Liver (tissue), 9 donors: ENCODE data around the gene ZNF860. TPM values are rescaled to one million over a fixed set of nuclear protein-coding genes. Genes with fewer than 3 reads are reported as not detected.

ENCODE experiments used
- DNase-seq: peaks from one replicate; pipeline ENCODE4 v3.0.0-alpha.2; 2017; ENCODE audit warnings: low spot score
- H3K27ac ChIP-seq, 2 donors: one replicate each; pipeline ENCODE4 v1.7.0; 2013; ENCODE audit warnings: inconsistent platforms in 2 of 2, low read length in 2 of 2, control low read depth in 1 of 2, low read depth in 1 of 2, mild to moderate bottlenecking in 1 of 2
- H3K27me3 ChIP-seq, 4 donors: one replicate each; pipeline versions ENCODE4 v1.6.1 to v1.7.0; 2013; ENCODE audit warnings: low read length in 3 of 4, inconsistent platforms in 1 of 4, mild to moderate bottlenecking in 1 of 4, moderate library complexity in 1 of 4; ENCODE audit not compliant: control insufficient read depth in 4 of 4, insufficient read depth in 4 of 4
- H3K36me3 ChIP-seq, 4 donors: one replicate each; pipeline versions ENCODE4 v1.6.1 to v1.7.0; 2013; ENCODE audit warnings: low read length in 3 of 4, mild to moderate bottlenecking in 3 of 4, low read depth in 1 of 4, moderate library complexity in 1 of 4; ENCODE audit not compliant: control insufficient read depth in 4 of 4, insufficient read depth in 3 of 4
- H3K4me1 ChIP-seq, 4 donors: one replicate each; pipeline versions ENCODE4 v1.6.1 to v1.7.0; 2013; ENCODE audit warnings: low read length in 3 of 4, mild to moderate bottlenecking in 3 of 4, moderate library complexity in 1 of 4; ENCODE audit not compliant: control insufficient read depth in 4 of 4, insufficient read depth in 4 of 4
- H3K4me3 ChIP-seq, 3 donors: one replicate each; pipeline versions ENCODE4 v1.6.1 to v1.7.0; 2013; ENCODE audit warnings: low read length in 3 of 3, control low read depth in 1 of 3, low read depth in 1 of 3, mild to moderate bottlenecking in 1 of 3
- H3K9ac ChIP-seq, 2 donors: one replicate each; pipeline ENCODE4 v1.7.0; 2013; ENCODE audit warnings: low read length in 2 of 2, mild to moderate bottlenecking in 2 of 2, moderate library complexity in 2 of 2, control low read depth in 1 of 2, low read depth in 1 of 2
- H3K9me3 ChIP-seq, 4 donors: one replicate each; pipeline versions ENCODE4 v1.6.1 to v1.7.0; 2013; ENCODE audit warnings: low read length in 3 of 4; ENCODE audit not compliant: control insufficient read depth in 4 of 4
- ATF3 ChIP-seq: IDR thresholded peaks from 2 replicates; pipeline ENCODE4 v1.6.1; 2016; ENCODE audit warnings: antibody characterized with exemption
- EGR1 ChIP-seq, 2 donors: IDR thresholded peaks; 2 replicates each; pipeline ENCODE4 v1.6.1; 2016 to 2018; ENCODE audit warnings: antibody characterized with exemption in 2 of 2, low read depth in 2 of 2
- FOXA1 ChIP-seq: IDR thresholded peaks from 2 replicates; pipeline ENCODE4 v1.6.1; 2016; ENCODE audit warnings: antibody characterized with exemption
- FOXA2 ChIP-seq: IDR thresholded peaks from 2 replicates; pipeline ENCODE4 v1.6.1; 2016; ENCODE audit warnings: antibody characterized with exemption
- GABPA ChIP-seq, 2 donors: IDR thresholded peaks in 1 of 2; conservative IDR thresholded peaks in 1 of 2; 2 replicates each; pipeline ENCODE4 v1.6.1; 2016; ENCODE audit warnings: antibody characterized with exemption in 2 of 2, mild to moderate bottlenecking in 1 of 2, moderate library complexity in 1 of 2
- HNF4A ChIP-seq, 2 donors: conservative IDR thresholded peaks; 2 replicates each; pipeline ENCODE4 v1.6.1; 2016; ENCODE audit warnings: antibody characterized with exemption in 2 of 2, mild to moderate bottlenecking in 2 of 2
- HNF4G ChIP-seq: IDR thresholded peaks from 2 replicates; pipeline ENCODE4 v1.6.1; 2016; ENCODE audit warnings: antibody characterized with exemption
- JUND ChIP-seq, 2 donors: IDR thresholded peaks; 2 replicates each; pipeline ENCODE4 v1.6.1; 2016; ENCODE audit warnings: antibody characterized with exemption in 2 of 2
- MAX ChIP-seq: IDR thresholded peaks from 2 replicates; pipeline ENCODE4 v1.6.1; 2016; ENCODE audit warnings: antibody characterized with exemption
- NR2F2 ChIP-seq: IDR thresholded peaks from 2 replicates; pipeline ENCODE4 v1.6.1; 2016; ENCODE audit warnings: antibody characterized with exemption
- RAD21 ChIP-seq, 2 donors: IDR thresholded peaks; 2 replicates each; pipeline ENCODE4 v1.6.1; 2016; ENCODE audit warnings: antibody characterized with exemption in 2 of 2, mild to moderate bottlenecking in 2 of 2
- REST ChIP-seq: IDR thresholded peaks from 2 replicates; pipeline ENCODE4 v1.6.1; 2016; ENCODE audit warnings: antibody characterized with exemption, mild to moderate bottlenecking
- RXRA ChIP-seq, 2 donors: IDR thresholded peaks; 2 replicates each; pipeline ENCODE4 v1.6.1; 2017 to 2018; ENCODE audit warnings: antibody characterized with exemption in 2 of 2, mild to moderate bottlenecking in 1 of 2
- SP1 ChIP-seq: IDR thresholded peaks from 2 replicates; pipeline ENCODE4 v1.6.1; 2018; ENCODE audit warnings: antibody characterized with exemption, mild to moderate bottlenecking
- TAF1 ChIP-seq: conservative IDR thresholded peaks from 2 replicates; pipeline ENCODE4 v1.6.1; 2016; ENCODE audit warnings: antibody characterized with exemption, mild to moderate bottlenecking
- YY1 ChIP-seq: IDR thresholded peaks from 2 replicates; pipeline ENCODE4 v1.6.1; 2016; ENCODE audit warnings: antibody characterized with exemption, mild to moderate bottlenecking
- WGBS: extraction: QIAGEN DNeasy Blood & Tissue Kit; methylation state at CpG from one replicate; pipeline ENCODE4 v1.1.7; 2013; 5-methylcytosine and 5-hydroxymethylcytosine counted together
- polyA plus RNA-seq, 2 donors: library from polyadenylated mRNA; stranded (reverse) in 1 of 2; unstranded in 1 of 2; fragments of 200-250 nt in 1 of 2; fragments of >200 nt in 1 of 2; fragmentation: Nextera tagmentation in 1 of 2; extraction: Ambion mirVana in 1 of 2; gene quantifications; one replicate each; pipeline versions ENCODE4 v1.2.1 to v1.2.3, GENCODE V29; 2013 to 2015
- total RNA-seq, 2 donors: library from RNA; depleted of rRNA; stranded (reverse); fragments of >200 nt; gene quantifications; one replicate each; pipeline ENCODE4 v1.2.3, GENCODE V29; 2014
- TF ChIP-seq, protein P1 (sequence below): fragments of 150-350 bp; IDR thresholded peaks from 2 replicates; pipeline ENCODE4 v1.5.1; 2017; ENCODE audit warnings: improper control_type of control experiment, low read depth, low read length; ENCODE audit not compliant: missing input control
- TF ChIP-seq, protein P2 (sequence below): IDR thresholded peaks from 2 replicates; pipeline ENCODE4 v1.6.1; 2016; ENCODE audit warnings: antibody characterized with exemption
- donor health status: healthy.
- donor health status: healthy.
- donor health status: healthy.
- donor health status: healthy.
- donor health status: healthy.

Gene ZNF860
- total and polyA plus RNA-seq, 4 donors = 0.10 to 0.42 (median 0.17) TPM; not detected in 1

- TF ChIP-seq HNF4A (conservative IDR thresholded peaks at IDR 0.05) = no peak
- no peak for TF ChIP-seq SP1
- TF ChIP-seq, protein P1, sequence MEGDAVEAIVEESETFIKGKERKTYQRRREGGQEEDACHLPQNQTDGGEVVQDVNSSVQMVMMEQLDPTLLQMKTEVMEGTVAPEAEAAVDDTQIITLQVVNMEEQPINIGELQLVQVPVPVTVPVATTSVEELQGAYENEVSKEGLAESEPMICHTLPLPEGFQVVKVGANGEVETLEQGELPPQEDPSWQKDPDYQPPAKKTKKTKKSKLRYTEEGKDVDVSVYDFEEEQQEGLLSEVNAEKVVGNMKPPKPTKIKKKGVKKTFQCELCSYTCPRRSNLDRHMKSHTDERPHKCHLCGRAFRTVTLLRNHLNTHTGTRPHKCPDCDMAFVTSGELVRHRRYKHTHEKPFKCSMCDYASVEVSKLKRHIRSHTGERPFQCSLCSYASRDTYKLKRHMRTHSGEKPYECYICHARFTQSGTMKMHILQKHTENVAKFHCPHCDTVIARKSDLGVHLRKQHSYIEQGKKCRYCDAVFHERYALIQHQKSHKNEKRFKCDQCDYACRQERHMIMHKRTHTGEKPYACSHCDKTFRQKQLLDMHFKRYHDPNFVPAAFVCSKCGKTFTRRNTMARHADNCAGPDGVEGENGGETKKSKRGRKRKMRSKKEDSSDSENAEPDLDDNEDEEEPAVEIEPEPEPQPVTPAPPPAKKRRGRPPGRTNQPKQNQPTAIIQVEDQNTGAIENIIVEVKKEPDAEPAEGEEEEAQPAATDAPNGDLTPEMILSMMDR = no peak
- TF ChIP-seq FOXA2 = no peak
These were observed 14.6 kb downstream of the ZNF860 start (continued) for GRCh38 chr3:31996195-31996594.

GRCh38 chr3:31997500-31997899, 15.9 kb downstream of the ZNF860 start:
- peaks cover 0 to 8% (median 3%) of the 10 kb centered on the region in 4 donors for H3K27me3 ChIP-seq
- 74% methylated on average over 6 of the region's 6 CpGs for WGBS
- peaks cover 0 to 5% (median 0%) of the 10 kb centered on the region in 4 donors for H3K9me3 ChIP-seq
- no peaks in the 10 kb centered on the region for H3K36me3 ChIP-seq
- no peak overlapping the region for H3K4me3 ChIP-seq
- TF ChIP-seq, protein P1 = no peak
- TF ChIP-seq, protein P2, sequence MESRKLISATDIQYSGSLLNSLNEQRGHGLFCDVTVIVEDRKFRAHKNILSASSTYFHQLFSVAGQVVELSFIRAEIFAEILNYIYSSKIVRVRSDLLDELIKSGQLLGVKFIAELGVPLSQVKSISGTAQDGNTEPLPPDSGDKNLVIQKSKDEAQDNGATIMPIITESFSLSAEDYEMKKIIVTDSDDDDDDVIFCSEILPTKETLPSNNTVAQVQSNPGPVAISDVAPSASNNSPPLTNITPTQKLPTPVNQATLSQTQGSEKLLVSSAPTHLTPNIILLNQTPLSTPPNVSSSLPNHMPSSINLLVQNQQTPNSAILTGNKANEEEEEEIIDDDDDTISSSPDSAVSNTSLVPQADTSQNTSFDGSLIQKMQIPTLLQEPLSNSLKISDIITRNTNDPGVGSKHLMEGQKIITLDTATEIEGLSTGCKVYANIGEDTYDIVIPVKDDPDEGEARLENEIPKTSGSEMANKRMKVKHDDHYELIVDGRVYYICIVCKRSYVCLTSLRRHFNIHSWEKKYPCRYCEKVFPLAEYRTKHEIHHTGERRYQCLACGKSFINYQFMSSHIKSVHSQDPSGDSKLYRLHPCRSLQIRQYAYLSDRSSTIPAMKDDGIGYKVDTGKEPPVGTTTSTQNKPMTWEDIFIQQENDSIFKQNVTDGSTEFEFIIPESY = no peak
- H3K27ac ChIP-seq = no peak overlapping the region
- no peak overlapping the region for H3K9ac ChIP-seq
- H3K4me1 ChIP-seq = no peaks in the 10 kb centered on the region
- no peak for DNase-seq

GRCh38 chr3:31999907-32000439, 18.4 kb downstream of the ZNF860 start:
- H3K4me3 ChIP-seq = no peak overlapping the region
- H3K9me3 ChIP-seq = peaks cover 0 to 5% (median 0%) of the 10 kb centered on the region in 4 donors
- no peak overlapping the region for H3K27ac ChIP-seq
- H3K4me1 ChIP-seq = no peaks in the 10 kb centered on the region
- peaks cover 0 to 8% (median 1%) of the 10 kb centered on the region in 4 donors for H3K27me3 ChIP-seq
- H3K36me3 ChIP-seq = no peaks in the 10 kb centered on the region
- no peak for DNase-seq
- 75% methylated on average over 7 of the region's 7 CpGs for WGBS
- H3K9ac ChIP-seq = no peak overlapping the region
- no peak for TF ChIP-seq TAF1
- TF ChIP-seq MAX = no peak
- TF ChIP-seq GABPA (IDR thresholded peaks at IDR 0.05 in 1 of 2, conservative IDR thresholded peaks at IDR 0.05 in 1 of 2) = no peak
- no peak for TF ChIP-seq FOXA1
- no peak for TF ChIP-seq HNF4G
- TF ChIP-seq YY1 = no peak
- TF ChIP-seq NR2F2 = no peak
- no peak for TF ChIP-seq RAD21 (IDR thresholded peaks at IDR 0.05)
- TF ChIP-seq JUND (IDR thresholded peaks at IDR 0.05) = no peak
- no peak for TF ChIP-seq SP1
- no peak for TF ChIP-seq ATF3
- no peak for TF ChIP-seq HNF4A (conservative IDR thresholded peaks at IDR 0.05)
- no peak for TF ChIP-seq REST
- no peak for TF ChIP-seq RXRA (IDR thresholded peaks at IDR 0.05)
- no peak for TF ChIP-seq EGR1 (IDR thresholded peaks at IDR 0.05; ENCODE audit: low read depth in 2 of 2)
- TF ChIP-seq, protein P1 = no peak
